ENCODE measurements around the gene KATNB1.

KATNB1 gene, protein sequence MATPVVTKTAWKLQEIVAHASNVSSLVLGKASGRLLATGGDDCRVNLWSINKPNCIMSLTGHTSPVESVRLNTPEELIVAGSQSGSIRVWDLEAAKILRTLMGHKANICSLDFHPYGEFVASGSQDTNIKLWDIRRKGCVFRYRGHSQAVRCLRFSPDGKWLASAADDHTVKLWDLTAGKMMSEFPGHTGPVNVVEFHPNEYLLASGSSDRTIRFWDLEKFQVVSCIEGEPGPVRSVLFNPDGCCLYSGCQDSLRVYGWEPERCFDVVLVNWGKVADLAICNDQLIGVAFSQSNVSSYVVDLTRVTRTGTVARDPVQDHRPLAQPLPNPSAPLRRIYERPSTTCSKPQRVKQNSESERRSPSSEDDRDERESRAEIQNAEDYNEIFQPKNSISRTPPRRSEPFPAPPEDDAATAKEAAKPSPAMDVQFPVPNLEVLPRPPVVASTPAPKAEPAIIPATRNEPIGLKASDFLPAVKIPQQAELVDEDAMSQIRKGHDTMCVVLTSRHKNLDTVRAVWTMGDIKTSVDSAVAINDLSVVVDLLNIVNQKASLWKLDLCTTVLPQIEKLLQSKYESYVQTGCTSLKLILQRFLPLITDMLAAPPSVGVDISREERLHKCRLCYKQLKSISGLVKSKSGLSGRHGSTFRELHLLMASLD

DNA sequence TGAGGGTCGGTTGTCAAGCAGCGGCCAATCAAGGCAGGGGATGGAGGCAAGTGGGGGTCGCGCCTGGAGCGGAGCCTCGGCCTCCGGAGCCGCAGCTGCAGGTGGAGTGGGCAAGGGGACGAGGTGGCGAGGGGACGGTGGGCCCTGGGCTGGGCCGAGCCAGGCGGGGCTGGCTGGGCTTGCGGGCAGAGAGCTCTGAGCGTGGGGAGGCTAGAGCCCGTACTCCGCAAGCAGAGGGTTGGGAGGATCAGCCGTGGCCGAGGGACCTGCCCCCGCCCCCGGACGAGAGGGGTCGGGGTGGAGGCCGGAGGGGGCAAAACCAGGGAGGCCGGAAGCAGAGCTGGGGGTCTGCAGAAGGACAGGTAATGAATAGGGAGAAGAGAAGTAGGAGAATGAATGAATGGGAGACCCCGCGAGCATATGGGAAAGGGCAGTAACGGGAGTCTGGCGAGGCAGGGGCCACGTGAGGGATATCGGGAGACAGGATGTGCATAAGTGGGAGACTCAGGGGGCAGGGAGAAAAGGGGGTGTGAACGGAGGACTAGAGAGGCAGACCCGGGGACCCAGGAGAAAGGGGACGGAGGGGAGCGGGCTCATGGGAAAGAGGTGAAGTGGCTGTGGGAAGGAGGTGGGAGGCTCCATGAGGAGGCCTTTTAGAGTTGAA is at the start of gene KATNB1:
Gene KATNB1 (plus strand): TSS at position 16 of the 664 bp plus-strand sequence. CDS start 1,474 bp downstream, outside the sequence.
- DNase-seq (ENCODE audit: low read depth): no peak
- H3K4me3 ChIP-seq (ENCODE audit: low read depth, low read length): peak within 1 kb of the TSS; percentile 96
- TF ChIP-seq, protein P1, sequence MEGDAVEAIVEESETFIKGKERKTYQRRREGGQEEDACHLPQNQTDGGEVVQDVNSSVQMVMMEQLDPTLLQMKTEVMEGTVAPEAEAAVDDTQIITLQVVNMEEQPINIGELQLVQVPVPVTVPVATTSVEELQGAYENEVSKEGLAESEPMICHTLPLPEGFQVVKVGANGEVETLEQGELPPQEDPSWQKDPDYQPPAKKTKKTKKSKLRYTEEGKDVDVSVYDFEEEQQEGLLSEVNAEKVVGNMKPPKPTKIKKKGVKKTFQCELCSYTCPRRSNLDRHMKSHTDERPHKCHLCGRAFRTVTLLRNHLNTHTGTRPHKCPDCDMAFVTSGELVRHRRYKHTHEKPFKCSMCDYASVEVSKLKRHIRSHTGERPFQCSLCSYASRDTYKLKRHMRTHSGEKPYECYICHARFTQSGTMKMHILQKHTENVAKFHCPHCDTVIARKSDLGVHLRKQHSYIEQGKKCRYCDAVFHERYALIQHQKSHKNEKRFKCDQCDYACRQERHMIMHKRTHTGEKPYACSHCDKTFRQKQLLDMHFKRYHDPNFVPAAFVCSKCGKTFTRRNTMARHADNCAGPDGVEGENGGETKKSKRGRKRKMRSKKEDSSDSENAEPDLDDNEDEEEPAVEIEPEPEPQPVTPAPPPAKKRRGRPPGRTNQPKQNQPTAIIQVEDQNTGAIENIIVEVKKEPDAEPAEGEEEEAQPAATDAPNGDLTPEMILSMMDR (IDR thresholded peaks at IDR 0.05; ENCODE audit: control insufficient read depth, extremely low read depth, insufficient read depth): no peak

DNA sequence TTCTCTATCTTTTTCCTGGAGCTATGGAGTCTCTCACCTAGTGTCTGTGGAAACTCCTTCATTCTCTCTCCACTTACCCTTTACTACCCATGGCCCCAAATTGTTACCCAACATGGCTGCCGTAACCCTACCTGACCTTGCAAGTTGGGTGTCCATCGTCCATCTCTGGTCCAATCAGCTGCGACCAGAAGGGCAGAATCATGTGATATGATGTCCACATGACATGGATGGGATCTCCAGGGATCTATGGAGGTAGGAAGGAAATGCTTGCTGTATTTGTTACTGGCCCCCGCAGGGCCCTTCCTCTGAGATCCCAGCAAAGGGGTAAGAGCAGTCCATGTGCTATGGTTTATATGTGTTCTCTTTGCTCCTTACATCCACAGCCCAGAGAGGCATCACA is 49.0 kb upstream of the KATNB1 start:
- no peak for DNase-seq (ENCODE audit: low read depth)
- TF ChIP-seq, protein P1 (IDR thresholded peaks at IDR 0.05; ENCODE audit: control insufficient read depth, extremely low read depth, insufficient read depth): no peak
- no peak overlapping the region for H3K4me3 ChIP-seq (ENCODE audit: low read depth, low read length)

DNA sequence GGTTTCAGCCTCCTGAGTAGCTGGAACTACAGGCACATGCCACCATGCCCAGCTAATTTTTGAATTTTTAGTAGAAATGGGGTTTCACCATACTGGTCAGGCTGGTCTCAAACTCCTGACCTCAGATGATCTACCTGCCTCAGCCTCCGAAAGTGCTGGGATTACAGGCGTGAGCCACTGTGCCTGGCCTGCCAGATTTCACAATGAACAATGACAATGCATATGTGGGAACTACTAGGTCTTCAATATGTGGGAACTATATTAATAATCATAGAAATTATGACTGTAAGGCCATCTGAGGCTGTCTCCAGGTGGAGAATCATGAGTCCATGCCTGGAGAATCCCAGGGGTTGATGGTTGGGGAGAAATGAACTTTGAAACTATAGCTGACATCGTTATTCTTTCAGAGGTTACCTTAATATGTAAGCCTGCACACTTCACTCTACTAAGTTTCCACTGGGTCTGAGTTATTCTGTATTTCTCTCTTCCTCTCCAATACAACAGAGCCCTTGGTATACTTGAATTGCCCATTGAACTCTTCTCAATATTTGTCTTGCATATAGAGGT is 48.1 kb upstream of the KATNB1 start:
- TF ChIP-seq, protein P1 (IDR thresholded peaks at IDR 0.05; ENCODE audit: control insufficient read depth, extremely low read depth, insufficient read depth): no peak

DNA sequence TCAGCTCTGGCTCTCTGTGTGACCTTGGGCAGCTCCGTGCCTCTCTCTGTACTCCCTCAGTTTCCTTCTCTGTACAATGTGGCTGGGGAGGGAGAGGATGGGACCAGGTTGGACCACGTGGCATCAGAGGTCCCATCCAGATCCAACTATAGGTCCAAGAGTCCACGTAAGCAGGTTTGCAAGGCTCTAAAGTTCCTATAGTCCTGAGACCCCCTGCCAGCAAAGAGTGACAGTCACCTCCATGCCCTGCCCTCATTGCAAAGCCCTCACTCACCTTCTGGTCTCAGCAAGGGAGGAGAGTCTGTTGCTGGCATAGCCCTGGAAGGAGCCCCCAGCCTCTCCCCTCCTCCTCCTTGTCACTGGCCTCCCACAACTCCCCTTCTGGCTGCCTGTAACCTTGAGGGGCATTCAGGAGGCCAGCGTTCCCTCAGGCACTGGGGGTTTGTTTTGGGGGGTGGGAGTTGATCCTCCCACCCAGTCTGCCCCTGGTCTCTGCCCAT is 47.0 kb upstream of the KATNB1 start:
- DNase-seq (ENCODE audit: low read depth): no peak
- no peak overlapping the region for H3K4me3 ChIP-seq (ENCODE audit: low read depth, low read length)
- TF ChIP-seq, protein P1 (IDR thresholded peaks at IDR 0.05; ENCODE audit: control insufficient read depth, extremely low read depth, insufficient read depth): no peak

More for the DNA sequence above, 48.1 kb upstream of the KATNB1 start:
- no peak for DNase-seq (ENCODE audit: low read depth)
- no peak overlapping the region for H3K4me3 ChIP-seq (ENCODE audit: low read depth, low read length)

DNA sequence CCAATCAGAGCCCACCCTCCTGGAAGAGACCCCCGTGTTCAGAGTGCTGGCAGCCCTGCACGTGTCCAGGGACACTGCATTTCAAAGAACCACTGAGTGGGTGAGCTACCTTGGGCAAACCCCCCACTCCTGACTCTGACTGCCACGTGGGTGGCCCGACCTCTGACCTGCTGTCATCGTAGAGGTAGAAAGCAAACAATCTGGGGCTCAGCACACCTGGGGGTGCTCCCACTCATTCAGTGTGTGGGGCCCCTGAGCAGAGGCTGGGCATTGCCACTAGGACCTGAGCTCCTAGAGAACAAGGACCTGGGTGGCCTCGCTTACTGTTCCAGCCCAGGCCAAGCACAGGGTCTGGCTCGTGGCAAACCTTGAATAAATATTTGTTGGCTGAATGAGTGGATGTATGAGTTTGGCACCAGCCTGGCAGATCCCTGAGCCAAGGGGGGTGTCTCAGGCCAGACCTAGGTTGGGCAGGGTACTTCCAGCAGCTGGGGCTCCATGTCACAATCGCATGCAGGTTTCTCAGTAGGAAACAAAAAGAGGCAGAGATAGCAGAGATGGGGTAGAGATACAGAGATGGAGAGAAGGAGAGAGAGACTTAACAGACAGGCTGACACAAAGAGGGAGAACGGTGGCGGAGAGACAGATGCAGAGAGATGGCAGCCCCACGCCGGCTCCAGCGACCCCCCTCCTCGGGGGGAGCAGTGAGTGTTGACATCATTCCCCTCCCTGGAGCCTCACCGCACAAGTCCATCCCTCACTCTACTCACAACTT is 46.4 kb upstream of the KATNB1 start:
- H3K4me3 ChIP-seq (ENCODE audit: low read depth, low read length): no peak overlapping the region
- no peak for DNase-seq (ENCODE audit: low read depth)
- TF ChIP-seq, protein P1 (IDR thresholded peaks at IDR 0.05; ENCODE audit: control insufficient read depth, extremely low read depth, insufficient read depth): no peak
